ENCODE data around the gene DCUN1D5.

- TF ChIP-seq, protein P1, sequence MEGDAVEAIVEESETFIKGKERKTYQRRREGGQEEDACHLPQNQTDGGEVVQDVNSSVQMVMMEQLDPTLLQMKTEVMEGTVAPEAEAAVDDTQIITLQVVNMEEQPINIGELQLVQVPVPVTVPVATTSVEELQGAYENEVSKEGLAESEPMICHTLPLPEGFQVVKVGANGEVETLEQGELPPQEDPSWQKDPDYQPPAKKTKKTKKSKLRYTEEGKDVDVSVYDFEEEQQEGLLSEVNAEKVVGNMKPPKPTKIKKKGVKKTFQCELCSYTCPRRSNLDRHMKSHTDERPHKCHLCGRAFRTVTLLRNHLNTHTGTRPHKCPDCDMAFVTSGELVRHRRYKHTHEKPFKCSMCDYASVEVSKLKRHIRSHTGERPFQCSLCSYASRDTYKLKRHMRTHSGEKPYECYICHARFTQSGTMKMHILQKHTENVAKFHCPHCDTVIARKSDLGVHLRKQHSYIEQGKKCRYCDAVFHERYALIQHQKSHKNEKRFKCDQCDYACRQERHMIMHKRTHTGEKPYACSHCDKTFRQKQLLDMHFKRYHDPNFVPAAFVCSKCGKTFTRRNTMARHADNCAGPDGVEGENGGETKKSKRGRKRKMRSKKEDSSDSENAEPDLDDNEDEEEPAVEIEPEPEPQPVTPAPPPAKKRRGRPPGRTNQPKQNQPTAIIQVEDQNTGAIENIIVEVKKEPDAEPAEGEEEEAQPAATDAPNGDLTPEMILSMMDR (IDR thresholded peaks at IDR 0.05) = no peak
- no peak for TF ChIP-seq POLR2A (IDR thresholded peaks at IDR 0.05)
These were observed 24.8 kb downstream of the DCUN1D5 start for GRCh38 chr11:103067118-103067517.

All from Peyer's patch (tissue), 4 donors.